ENCODE measurements around the gene PHRF1.

- TF ChIP-seq, protein P1, sequence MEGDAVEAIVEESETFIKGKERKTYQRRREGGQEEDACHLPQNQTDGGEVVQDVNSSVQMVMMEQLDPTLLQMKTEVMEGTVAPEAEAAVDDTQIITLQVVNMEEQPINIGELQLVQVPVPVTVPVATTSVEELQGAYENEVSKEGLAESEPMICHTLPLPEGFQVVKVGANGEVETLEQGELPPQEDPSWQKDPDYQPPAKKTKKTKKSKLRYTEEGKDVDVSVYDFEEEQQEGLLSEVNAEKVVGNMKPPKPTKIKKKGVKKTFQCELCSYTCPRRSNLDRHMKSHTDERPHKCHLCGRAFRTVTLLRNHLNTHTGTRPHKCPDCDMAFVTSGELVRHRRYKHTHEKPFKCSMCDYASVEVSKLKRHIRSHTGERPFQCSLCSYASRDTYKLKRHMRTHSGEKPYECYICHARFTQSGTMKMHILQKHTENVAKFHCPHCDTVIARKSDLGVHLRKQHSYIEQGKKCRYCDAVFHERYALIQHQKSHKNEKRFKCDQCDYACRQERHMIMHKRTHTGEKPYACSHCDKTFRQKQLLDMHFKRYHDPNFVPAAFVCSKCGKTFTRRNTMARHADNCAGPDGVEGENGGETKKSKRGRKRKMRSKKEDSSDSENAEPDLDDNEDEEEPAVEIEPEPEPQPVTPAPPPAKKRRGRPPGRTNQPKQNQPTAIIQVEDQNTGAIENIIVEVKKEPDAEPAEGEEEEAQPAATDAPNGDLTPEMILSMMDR (IDR thresholded peaks at IDR 0.05; ENCODE audit: low read length) = no peak
- TF ChIP-seq EZH2 (optimal IDR thresholded peaks at IDR 0.05; ENCODE audit: low read depth, low read length) = no peak
These were observed 39.4 kb downstream of the PHRF1 start, which contains the start of gene IRF7 for GRCh38 chr11:615504-616319.
